Stomach (tissue), 9 donors: ENCODE data around the gene WWOX. TPM values are rescaled to one million over a fixed set of nuclear protein-coding genes. Genes with fewer than 3 reads are reported as not detected.

ENCODE experiments used
- DNase-seq, 2 donors: peaks; one replicate each; pipeline versions ENCODE4 v3.0.0 to v3.0.0-alpha.2; 2013 to 2019
- H3K27ac ChIP-seq, 5 donors: fragments of 200-600 bp in 4 of 5; sonication (generic) in 4 of 5; one replicate each; pipeline ENCODE4 v1.5.1; 2013 to 2019; ENCODE audit warnings: mild to moderate bottlenecking in 1 of 5, moderate library complexity in 1 of 5
- H3K27me3 ChIP-seq, 3 donors: fragments of 200-600 bp; sonication (generic); one replicate each; pipeline ENCODE4 v1.5.1; 2017 to 2019; ENCODE audit warnings: mixed run types in 1 of 3
- H3K36me3 ChIP-seq, 4 donors: fragments of 200-600 bp; sonication (generic); 1 replicate in 3 of 4; 2 replicates in 1 of 4; pipeline ENCODE4 v1.5.1; 2016 to 2019
- H3K4me1 ChIP-seq, 4 donors: fragments of 200-600 bp; sonication (generic); one replicate each; pipeline ENCODE4 v1.5.1; 2016 to 2019
- H3K4me3 ChIP-seq, 4 donors: fragments of 200-600 bp; sonication (generic) in 3 of 4; one replicate each; pipeline ENCODE4 v1.5.1; 2016 to 2019; ENCODE audit warnings: mild to moderate bottlenecking in 1 of 4
- H3K9me3 ChIP-seq, 4 donors: fragments of 200-600 bp; sonication (generic); one replicate each; pipeline ENCODE4 v1.5.1; 2016 to 2019
- EP300 ChIP-seq: sonication (generic); formaldehyde crosslinking; IDR thresholded peaks from one replicate; pipeline ENCODE4 v1.6.1; 2017; ENCODE audit warnings: antibody characterized with exemption
- POLR2A ChIP-seq, 4 donors: fragments of 450-650 bp; IDR thresholded peaks; one replicate each; pipeline ENCODE4 v1.6.1; 2016; ENCODE audit warnings: antibody characterized with exemption in 4 of 4, control low read depth in 2 of 4, mild to moderate bottlenecking in 1 of 4, moderate library complexity in 1 of 4
- POLR2AphosphoS5 ChIP-seq, 3 donors: sonication (generic); formaldehyde crosslinking; IDR thresholded peaks; one replicate each; pipeline ENCODE4 v1.6.1; 2016; ENCODE audit warnings: antibody characterized with exemption in 3 of 3
- WGBS, 5 donors: extraction: QIAGEN DNeasy Blood & Tissue Kit in 3 of 5; methylation state at CpG; one replicate each; pipeline versions ENCODE4 v1.1.5 to v1.1.7; 2013 to 2018; 5-methylcytosine and 5-hydroxymethylcytosine counted together
- intact Hi-C: fragments of 100-400 bp; cut with DNase I; formaldehyde crosslinking; loops from one replicate; pipeline ENCODE4 v1.15.1; 2023; ENCODE audit warnings: low total_unique reads
- polyA plus RNA-seq, 3 donors: library from polyadenylated mRNA; stranded (reverse); fragments of 200-250 nt; gene quantifications; one replicate each; pipeline ENCODE4 v1.2.3, GENCODE V29; 2013
- total RNA-seq, 5 donors: library from RNA; depleted of rRNA; stranded (reverse); fragments of >200 nt; gene quantifications; one replicate each; pipeline versions ENCODE4 v1.1.0 to v1.2.3, GENCODE V29; 2014 to 2016
- TF ChIP-seq, protein P1 (sequence below), 7 experiments: fragments of 450-650 bp in 4 of 7; fragments of 200-600 bp in 3 of 7; sonication (generic) in 3 of 7; IDR thresholded peaks; one replicate each; pipeline ENCODE4 v1.5.1; 2016 to 2019; ENCODE audit warnings: antibody characterized with exemption in 7 of 7, control low read depth in 2 of 7, mild to moderate bottlenecking in 1 of 7
- donor health status: healthy with polysubstance abuse.
- donor health status: Bipolar disorder and iron deficiency.
- donor health status: healthy.

Gene WWOX
- total and polyA plus RNA-seq, 8 donors: 7.7 to 129 (median 48.7) TPM

DNA sequence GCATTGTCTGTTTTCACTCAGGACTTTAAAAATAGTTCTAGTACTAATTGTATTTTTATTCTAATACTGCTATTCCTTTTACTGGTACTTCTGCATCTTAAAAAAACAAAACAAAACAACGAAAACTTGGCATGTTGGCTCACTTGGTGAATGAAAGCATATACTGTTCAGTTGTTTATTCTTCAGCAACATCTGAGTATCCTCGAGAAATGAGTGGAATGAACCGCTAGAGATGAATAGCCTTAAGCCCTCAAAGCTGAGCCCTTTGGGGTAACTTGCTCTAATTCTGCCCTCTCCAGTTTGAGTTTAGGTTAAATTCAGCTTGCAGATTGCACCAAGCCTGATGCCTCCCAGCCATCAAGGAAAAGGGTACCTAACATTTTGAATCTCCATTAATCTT lies 126.5 kb downstream of the WWOX start:
- H3K36me3 ChIP-seq: no peaks in the 10 kb centered on the region
- H3K27me3 ChIP-seq: no peaks in the 10 kb centered on the region
- intact Hi-C loops: no loop called here
- no peak overlapping the region for H3K27ac ChIP-seq
- no peaks in the 10 kb centered on the region for H3K9me3 ChIP-seq
- 64 to 68% (median 66%) methylated on average over 3 of the region's 3 CpGs for WGBS, 5 donors
- peaks cover 0 to 5% (median 5%) of the 10 kb centered on the region in 4 donors for H3K4me1 ChIP-seq
- H3K4me3 ChIP-seq: no peak overlapping the region
- DNase-seq: no peak
- TF ChIP-seq, protein P1, sequence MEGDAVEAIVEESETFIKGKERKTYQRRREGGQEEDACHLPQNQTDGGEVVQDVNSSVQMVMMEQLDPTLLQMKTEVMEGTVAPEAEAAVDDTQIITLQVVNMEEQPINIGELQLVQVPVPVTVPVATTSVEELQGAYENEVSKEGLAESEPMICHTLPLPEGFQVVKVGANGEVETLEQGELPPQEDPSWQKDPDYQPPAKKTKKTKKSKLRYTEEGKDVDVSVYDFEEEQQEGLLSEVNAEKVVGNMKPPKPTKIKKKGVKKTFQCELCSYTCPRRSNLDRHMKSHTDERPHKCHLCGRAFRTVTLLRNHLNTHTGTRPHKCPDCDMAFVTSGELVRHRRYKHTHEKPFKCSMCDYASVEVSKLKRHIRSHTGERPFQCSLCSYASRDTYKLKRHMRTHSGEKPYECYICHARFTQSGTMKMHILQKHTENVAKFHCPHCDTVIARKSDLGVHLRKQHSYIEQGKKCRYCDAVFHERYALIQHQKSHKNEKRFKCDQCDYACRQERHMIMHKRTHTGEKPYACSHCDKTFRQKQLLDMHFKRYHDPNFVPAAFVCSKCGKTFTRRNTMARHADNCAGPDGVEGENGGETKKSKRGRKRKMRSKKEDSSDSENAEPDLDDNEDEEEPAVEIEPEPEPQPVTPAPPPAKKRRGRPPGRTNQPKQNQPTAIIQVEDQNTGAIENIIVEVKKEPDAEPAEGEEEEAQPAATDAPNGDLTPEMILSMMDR (IDR thresholded peaks at IDR 0.05): no peak
- TF ChIP-seq POLR2A (IDR thresholded peaks at IDR 0.05) (no peak), EP300 (no peak), POLR2AphosphoS5 (IDR thresholded peaks at IDR 0.05) (no peak)

DNA sequence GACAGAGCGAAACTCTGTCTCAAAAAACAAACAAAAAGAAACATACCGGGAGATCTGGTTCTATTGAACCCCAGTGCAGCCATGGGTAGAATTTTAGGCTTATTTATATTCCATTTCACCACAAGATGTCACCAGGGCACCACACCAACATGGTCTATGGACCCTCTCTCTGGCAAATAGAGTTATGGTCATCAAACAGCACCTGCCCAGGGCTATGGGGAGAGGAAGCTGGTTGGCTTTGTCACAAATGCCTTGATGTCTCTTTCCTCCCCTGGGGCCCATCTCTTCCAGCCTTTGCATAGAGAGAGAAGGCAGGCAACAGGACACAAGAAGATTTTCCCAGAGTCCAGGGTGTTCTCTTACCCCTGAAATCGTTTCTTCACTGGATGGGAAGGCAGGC lies 128.4 kb downstream of the WWOX start:
- peaks cover 0 to 10% (median 5%) of the 10 kb centered on the region in 4 donors for H3K4me1 ChIP-seq
- H3K4me3 ChIP-seq: no peak overlapping the region
- intact Hi-C loops: no loop called here
- no peaks in the 10 kb centered on the region for H3K27me3 ChIP-seq
- no peak for TF ChIP-seq POLR2A (IDR thresholded peaks at IDR 0.05)
- TF ChIP-seq, protein P1 (IDR thresholded peaks at IDR 0.05): peak in 1 of 7 experiments; percentile 6
- no peak for TF ChIP-seq EP300
- TF ChIP-seq POLR2AphosphoS5 (IDR thresholded peaks at IDR 0.05): no peak
- no peaks in the 10 kb centered on the region for H3K36me3 ChIP-seq
- peak in 1 of 2 donors; percentile 39 for DNase-seq
- H3K27ac ChIP-seq: no peak overlapping the region
- no peaks in the 10 kb centered on the region for H3K9me3 ChIP-seq
- WGBS, 5 donors: 78 to 92% (median 81%) methylated on average over 3 of the region's 3 CpGs

DNA sequence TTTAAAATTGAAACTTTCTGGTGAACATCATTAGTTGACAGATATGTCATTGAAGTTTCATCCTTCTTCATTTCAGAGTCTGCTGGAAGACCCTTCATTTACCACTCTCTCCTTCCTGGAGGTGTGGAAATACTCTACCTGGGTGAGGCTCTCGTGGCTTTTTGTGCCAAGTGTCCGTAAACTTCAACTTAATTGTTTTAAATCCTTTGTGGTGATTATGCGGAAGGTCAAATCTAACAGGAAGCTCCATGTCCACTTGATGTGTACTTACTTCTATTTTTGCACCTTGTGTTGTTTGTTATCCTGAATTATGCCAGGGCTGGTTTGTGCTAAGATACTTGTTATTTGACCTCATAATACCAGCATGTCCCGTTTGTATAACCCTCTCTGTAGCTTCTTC lies 129.2 kb downstream of the WWOX start:
- intact Hi-C loops: no loop called here

DNA sequence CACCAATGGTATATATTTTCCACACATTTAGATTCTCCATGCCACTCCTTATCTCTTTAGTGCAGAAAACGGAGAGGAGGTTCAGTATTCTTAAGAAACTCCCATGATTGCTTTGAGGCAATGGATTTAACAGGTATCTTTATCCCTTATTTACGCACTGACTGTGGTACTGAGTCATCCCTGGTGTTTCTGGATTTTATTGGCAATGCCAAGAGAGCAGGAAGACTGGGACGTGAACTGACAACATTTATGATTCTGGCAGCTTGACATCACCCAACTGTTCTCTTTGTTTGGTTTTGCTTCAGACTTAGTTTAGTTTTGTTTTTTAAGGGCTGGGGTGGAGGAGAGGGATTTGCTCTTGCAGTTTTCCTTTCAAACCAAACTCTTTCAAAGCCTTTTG lies 131.4 kb downstream of the WWOX start:
- no peaks in the 10 kb centered on the region for H3K9me3 ChIP-seq
- no peak overlapping the region for H3K4me3 ChIP-seq
- 38 to 58% (median 46%) methylated on average over 3 of the region's 3 CpGs for WGBS, 5 donors
- DNase-seq: peak in 1 of 2 donors; percentile 21
- H3K36me3 ChIP-seq: no peaks in the 10 kb centered on the region
- intact Hi-C loops: loop anchor here (10.0 kb wide), 1 partner anchor 116 kb away; no protein-coding TSS in a partner anchor
- H3K27ac ChIP-seq: no peak overlapping the region
- no peaks in the 10 kb centered on the region for H3K27me3 ChIP-seq
- TF ChIP-seq POLR2AphosphoS5 (IDR thresholded peaks at IDR 0.05) (no peak), EP300 (no peak), POLR2A (IDR thresholded peaks at IDR 0.05) (no peak)
- TF ChIP-seq, protein P1 (IDR thresholded peaks at IDR 0.05): no peak
- peaks cover 0 to 17% (median 4%) of the 10 kb centered on the region in 4 donors for H3K4me1 ChIP-seq

More for the DNA sequence above, 129.2 kb downstream of the WWOX start:
- Histone ChIP-seq H3K4me3 (no peak overlapping the region), H3K9me3 (no peaks in the 10 kb centered on the region), H3K27me3 (no peaks in the 10 kb centered on the region), H3K27ac (no peak overlapping the region), H3K4me1 (peaks cover 0 to 10% (median 5%) of the 10 kb centered on the region in 4 donors), H3K36me3 (no peaks in the 10 kb centered on the region)
- TF ChIP-seq, protein P1 (IDR thresholded peaks at IDR 0.05): no peak
- TF ChIP-seq EP300: no peak
- no peak for TF ChIP-seq POLR2A (IDR thresholded peaks at IDR 0.05)
- no peak for TF ChIP-seq POLR2AphosphoS5 (IDR thresholded peaks at IDR 0.05)
- WGBS, 5 donors: 41 to 61% (median 49%) methylated on average over 4 of the region's 4 CpGs
- DNase-seq: no peak
